Stomach (tissue), 4 donors: ENCODE data around the gene FIGNL1.

Experiments used
- CTCF ChIP-seq, 7 experiments: fragments of 450-650 bp in 4 of 7; fragments of 200-600 bp in 3 of 7; sonication (generic) in 3 of 7; IDR thresholded peaks; one replicate each; pipeline ENCODE4 v1.5.1; 2016 to 2019; ENCODE audit warnings: antibody characterized with exemption in 7 of 7, control low read depth in 2 of 7, mild to moderate bottlenecking in 1 of 7
- POLR2A ChIP-seq, 4 donors: fragments of 450-650 bp; IDR thresholded peaks; one replicate each; pipeline ENCODE4 v1.6.1; 2016; ENCODE audit warnings: antibody characterized with exemption in 4 of 4, control low read depth in 2 of 4, mild to moderate bottlenecking in 1 of 4, moderate library complexity in 1 of 4

- no peak for TF ChIP-seq CTCF (IDR thresholded peaks at IDR 0.05)
- no peak for TF ChIP-seq POLR2A (IDR thresholded peaks at IDR 0.05)
These were observed 26.3 kb downstream of the FIGNL1 start for GRCh38 chr7:50423860-50424259.
